GM19395 (cell line): ENCODE measurements around the gene TAF4.
"Not testable (repeated sequence)": the region's sequence is repeated elsewhere in the genome, so short reads cannot be mapped to it uniquely, and the experiment has no call there.

Experiments used
- ATAC-seq: cut with Tn5 transposase; IDR thresholded peaks from one replicate; pipeline ENCODE4 v1.9.1; 2021; ENCODE audit warnings: mild to moderate bottlenecking, moderate library complexity; ENCODE audit not compliant: unreplicated experiment

The TAF4 gene

GRCh38 chr20:61949714-61950640 lies 115.7 kb downstream of the TAF4 start:
- no peak for ATAC-seq

- ATAC-seq, result no peak
Observed at GRCh38 chr20:61949363-61949713, 116.3 kb downstream of the TAF4 start.

GRCh38 chr20:61948586-61949362 lies 116.9 kb downstream of the TAF4 start:
- no peak for ATAC-seq

- ATAC-seq, result not testable (repeated sequence)
Observed at GRCh38 chr20:61948056-61948455, 117.6 kb downstream of the TAF4 start.

- not testable (repeated sequence) for ATAC-seq
Observed at GRCh38 chr20:61945495-61945894, 120.2 kb downstream of the TAF4 start.

- ATAC-seq, result not testable (repeated sequence)
Observed at GRCh38 chr20:61944967-61945366, 120.7 kb downstream of the TAF4 start.

- ATAC-seq, result no peak
Observed at GRCh38 chr20:61942526-61942925, 123.2 kb downstream of the TAF4 start.

- ATAC-seq, result no peak
Observed at GRCh38 chr20:61941721-61942405, 123.8 kb downstream of the TAF4 start.

- no peak for ATAC-seq
Observed at GRCh38 chr20:61940976-61941720, 124.5 kb downstream of the TAF4 start.

GRCh38 chr20:61940491-61940890 lies 125.2 kb downstream of the TAF4 start:
- ATAC-seq, result no peak

GRCh38 chr20:61939691-61940360 lies 125.9 kb downstream of the TAF4 start:
- ATAC-seq, result no peak

- ATAC-seq, result no peak
Observed at GRCh38 chr20:61938839-61939690, 126.6 kb downstream of the TAF4 start.

GRCh38 chr20:61937963-61938838 lies 127.5 kb downstream of the TAF4 start:
- ATAC-seq, result no peak

GRCh38 chr20:61937146-61937962 lies 128.3 kb downstream of the TAF4 start:
- ATAC-seq, result no peak

- ATAC-seq, result no peak
Observed at GRCh38 chr20:61936701-61937131, 129.0 kb downstream of the TAF4 start.

GRCh38 chr20:61935926-61936700 lies 129.6 kb downstream of the TAF4 start:
- no peak for ATAC-seq
